CD4-positive, alpha-beta T cell treated with Interleukin-4 for 4 hours (primary cell): ENCODE results near the gene DOCK3.

ENCODE experiments used
- DNase-seq: peaks from one replicate; pipeline ENCODE4 v3.0.0-alpha.2; 2020

The DOCK3 gene, protein sequence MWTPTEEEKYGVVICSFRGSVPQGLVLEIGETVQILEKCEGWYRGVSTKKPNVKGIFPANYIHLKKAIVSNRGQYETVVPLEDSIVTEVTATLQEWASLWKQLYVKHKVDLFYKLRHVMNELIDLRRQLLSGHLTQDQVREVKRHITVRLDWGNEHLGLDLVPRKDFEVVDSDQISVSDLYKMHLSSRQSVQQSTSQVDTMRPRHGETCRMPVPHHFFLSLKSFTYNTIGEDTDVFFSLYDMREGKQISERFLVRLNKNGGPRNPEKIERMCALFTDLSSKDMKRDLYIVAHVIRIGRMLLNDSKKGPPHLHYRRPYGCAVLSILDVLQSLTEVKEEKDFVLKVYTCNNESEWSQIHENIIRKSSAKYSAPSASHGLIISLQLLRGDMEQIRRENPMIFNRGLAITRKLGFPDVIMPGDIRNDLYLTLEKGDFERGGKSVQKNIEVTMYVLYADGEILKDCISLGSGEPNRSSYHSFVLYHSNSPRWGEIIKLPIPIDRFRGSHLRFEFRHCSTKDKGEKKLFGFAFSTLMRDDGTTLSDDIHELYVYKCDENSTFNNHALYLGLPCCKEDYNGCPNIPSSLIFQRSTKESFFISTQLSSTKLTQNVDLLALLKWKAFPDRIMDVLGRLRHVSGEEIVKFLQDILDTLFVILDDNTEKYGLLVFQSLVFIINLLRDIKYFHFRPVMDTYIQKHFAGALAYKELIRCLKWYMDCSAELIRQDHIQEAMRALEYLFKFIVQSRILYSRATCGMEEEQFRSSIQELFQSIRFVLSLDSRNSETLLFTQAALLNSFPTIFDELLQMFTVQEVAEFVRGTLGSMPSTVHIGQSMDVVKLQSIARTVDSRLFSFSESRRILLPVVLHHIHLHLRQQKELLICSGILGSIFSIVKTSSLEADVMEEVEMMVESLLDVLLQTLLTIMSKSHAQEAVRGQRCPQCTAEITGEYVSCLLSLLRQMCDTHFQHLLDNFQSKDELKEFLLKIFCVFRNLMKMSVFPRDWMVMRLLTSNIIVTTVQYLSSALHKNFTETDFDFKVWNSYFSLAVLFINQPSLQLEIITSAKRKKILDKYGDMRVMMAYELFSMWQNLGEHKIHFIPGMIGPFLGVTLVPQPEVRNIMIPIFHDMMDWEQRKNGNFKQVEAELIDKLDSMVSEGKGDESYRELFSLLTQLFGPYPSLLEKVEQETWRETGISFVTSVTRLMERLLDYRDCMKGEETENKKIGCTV (N-terminal part only)

DNA sequence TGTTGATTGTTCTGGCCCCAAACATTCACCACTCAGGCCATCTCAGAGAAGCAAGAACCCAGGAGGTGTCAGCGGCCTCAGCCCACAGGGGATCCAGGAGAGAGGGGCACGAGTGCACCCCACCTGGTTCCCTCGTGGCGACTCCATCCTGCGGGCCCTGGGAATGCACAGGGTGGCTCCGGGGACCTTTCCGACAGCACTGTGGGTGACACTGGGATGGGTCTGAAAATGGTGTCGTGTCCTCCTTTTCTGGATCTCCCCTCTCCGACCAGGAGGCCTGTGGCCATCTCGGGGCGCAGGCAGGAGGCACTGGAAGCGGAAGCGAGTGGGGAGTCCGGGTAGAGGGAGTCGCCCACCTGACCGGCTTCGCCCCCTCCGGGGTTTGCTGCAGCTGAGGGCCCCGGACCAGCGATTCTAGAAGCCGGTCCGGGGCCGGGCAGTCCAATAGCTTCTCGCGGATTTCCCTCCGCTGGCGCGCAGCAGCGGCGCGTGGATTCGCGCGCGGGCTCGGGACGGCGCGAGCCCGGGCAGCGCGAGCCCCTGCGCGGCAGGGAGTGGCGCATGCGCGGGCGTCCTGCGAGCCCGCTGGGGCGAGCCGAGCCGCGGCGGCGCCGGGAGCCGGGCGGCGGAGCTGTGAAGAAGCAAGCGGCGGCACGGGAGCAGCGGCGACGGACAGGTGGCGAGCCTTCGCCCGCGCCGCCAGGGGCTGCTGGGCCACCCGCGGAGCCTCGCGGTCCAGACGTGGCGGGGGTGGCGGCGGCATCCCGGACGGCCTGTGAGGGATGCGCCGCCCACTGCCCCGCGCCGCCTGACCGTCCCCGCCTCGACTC, at the start of gene DOCK3:
TSS of gene DOCK3 (plus strand) at position 579 of the 830 bp plus-strand sequence. CDS start 337 bp downstream, outside the sequence.
- DNase-seq: peak; percentile 34

DNA sequence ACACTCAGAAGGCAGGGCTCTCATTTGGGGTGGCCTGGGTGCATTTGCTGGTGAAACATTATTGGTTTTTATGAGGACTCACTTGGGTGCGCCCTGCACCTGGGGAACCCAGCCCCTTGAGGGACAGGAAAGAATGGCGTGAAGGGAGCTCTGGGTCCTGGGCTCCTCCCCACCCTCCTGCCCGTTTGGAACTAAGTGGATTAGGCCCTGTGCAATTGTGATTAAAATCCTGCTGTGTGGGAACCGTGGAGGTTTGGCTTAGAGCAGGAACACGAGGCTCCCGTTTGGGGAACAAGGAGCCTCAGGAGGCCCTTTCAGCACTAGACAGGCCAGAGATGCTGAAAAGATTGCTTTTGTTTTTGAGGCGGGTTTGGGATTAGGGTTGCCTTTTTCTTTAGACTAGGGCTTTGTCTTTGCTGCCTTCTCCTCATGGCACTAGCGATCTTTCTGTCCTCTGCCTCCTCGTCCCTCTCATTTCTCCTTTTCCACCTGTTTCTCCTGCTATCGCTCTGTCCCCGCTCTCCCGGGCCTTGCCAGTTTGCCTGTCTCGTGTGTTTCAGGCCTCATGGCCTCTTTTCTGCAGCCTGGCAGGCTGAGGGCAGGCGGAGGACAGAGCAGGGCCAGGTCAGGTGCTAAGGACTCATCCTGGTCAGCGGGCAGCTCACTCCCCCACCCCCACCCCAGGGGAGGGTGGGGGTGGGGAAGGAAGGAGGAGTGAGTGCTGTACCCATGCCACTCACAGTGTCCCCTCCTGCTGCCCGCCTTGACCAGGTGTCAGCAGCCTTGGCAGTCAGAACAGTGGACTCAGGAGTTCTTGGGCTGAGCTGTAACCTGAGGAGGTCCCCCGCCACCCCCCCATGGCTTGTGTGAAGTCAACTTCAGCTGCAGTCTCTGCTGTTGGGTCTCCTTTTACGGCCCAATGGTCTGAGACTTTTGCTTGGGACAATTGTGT, 49.2 kb upstream of the DOCK3 start:
- DNase-seq: no peak

DNA sequence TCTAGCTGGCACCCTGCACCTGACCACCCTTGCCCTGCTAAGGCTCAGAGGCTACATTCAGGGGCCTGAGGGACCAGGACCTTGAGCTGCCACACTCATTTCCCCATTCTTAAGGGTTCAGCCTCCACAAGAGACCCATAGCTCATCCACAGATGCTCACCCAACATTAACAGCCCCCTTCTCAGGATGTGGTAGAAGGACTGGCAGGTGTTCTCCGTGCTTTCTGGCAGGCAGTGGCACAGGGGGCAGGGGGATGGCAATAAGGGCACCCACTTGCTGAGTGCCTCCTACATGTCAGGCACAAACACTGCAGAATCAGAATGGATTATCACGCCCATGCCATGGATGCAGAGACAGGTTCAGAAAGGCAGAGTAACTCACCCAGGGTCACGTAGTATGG, 48.3 kb upstream of the DOCK3 start:
- no peak for DNase-seq

DNA sequence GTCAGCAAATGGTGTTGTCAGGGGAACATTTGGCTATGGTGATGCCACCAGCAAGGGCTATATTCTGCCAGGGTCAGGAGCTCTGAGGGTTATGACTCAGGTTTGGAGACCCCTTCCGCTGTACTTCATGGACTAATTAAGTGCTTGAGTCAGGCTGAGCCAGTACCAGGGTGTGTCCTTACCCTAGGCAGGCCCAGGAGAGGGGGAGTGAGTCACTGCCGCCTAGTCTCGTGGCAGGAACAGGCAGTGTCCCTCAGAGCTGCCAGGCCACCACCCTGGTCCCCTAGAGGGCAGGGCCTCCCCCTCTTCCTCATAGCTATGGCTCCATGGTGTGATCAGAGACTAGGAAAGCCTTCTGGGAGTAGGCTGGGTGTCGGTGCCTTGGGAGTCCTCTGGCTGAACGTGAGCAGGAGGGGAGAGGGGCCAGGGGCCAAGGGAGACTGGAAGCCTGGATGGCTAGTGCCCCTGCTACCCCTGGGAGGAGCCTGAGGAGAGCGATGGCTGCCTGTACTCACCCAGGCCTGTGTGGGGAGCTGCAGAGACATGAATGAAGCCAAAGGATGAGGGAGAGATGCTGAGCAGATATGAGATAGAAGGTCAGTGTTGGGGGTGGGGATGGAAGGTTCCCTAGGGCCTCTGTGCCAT, 47.2 kb upstream of the DOCK3 start:
- DNase-seq: no peak

DNA sequence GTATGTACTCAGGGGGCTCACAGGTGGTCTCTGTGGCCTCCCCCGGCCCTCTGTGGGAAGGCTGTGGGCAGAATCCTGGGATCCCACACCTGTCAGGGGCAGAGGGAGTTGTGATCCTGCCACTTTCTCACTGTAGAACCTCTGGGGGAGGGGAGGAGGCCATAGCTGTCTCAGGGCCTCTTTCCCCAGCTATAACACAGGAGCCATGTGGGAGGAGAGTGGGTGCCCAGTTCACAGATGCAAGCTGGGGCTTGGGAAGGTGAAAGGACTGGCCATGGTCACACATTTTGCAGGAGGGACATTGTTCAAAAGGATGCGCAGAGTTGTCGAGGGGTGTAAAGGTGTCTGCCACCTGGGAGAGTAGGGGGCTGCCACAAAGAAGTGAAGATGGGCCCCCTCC, 46.1 kb upstream of the DOCK3 start:
- no peak for DNase-seq

GRCh38 chr3:50630394-50630793, 44.3 kb upstream of the DOCK3 start:
- no peak for DNase-seq

DNA sequence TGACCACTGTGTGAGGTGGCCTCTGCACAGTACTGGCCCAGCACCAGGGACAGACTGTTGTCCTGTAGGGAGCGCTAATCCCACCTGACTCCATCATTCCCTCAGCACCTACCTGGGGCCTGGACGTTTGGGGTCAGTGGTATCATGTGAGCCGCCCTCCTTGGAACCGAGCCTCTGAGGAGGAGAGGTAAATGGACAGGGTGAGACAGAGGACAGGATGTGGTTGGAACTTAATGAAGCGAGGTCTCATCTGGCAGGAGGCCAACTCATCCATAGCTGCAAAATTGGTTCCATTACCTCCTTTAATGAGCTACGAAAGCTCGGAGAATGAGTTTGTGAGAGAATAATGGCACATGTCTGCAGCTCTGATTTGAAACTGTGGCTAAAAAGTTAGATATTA, 43.9 kb upstream of the DOCK3 start:
- DNase-seq: no peak

- DNase-seq: no peak
Measured at GRCh38 chr3:50632450-50632849, 42.3 kb upstream of the DOCK3 start.

DNA sequence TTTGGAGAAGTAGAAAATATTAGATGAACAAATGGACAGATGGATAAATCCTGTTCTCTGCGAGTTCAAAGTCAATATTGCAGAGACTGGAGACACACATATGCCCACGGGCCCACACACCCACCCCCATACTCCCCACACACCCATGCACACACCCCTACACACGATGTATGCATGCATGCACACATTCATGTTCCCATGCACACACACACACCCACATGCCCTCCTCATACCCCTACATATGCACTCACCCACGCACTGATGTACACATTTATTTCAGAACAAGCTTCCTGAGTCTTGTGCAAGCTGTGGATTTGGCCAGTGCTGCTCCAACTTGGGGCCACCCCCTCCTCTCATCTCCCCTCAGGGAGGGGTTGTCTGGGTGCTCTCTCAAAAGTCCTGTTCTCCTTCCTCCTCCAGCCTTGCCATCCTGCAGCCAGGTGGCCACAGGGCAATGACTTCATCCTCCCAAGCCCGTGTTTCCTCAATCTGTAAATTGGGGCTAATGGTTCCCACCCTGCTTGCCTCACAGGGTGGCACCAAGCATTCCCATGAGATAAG, 41.4 kb upstream of the DOCK3 start:
- DNase-seq: no peak

DNA sequence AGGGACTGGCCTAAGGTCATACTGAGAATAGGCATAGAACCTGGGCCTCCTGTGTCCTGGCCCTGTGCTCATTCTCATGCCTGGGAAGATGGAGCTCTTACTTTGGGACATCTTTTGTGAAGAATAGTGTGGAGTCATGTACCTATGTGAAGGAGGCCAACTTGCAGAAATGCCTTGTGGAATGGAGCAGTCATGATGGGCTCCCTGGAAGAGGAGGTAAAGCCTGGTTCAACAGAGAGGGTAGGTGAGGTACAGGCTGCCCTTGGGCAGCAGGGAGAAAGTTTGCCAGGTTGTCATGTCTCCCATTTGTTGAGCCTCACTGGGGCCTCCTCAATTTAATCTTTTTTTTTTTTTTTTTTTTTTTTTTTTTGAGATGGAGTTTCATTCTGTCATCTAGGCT, 39.7 kb upstream of the DOCK3 start:
- no peak for DNase-seq

DNA sequence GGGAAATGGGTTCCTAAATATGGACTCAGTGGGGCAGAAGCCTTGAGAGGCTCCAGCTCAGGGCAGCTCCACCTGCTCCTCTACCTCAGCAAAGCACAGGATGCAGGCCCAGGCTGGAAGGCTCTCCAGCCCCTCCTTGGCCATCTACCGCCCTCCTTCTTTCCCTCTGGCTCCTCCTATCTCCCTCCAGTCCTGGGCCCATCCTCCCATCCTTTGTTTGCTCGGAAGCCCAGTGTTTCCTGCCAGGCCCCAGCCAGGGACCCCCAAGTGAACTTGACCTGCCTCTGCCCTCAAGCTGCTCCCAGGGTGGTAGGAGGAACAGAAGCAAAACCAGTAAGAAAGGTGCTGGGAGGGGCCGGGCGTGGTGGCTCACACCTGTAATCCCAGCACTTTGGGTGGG, 37.7 kb upstream of the DOCK3 start:
- no peak for DNase-seq

DNA sequence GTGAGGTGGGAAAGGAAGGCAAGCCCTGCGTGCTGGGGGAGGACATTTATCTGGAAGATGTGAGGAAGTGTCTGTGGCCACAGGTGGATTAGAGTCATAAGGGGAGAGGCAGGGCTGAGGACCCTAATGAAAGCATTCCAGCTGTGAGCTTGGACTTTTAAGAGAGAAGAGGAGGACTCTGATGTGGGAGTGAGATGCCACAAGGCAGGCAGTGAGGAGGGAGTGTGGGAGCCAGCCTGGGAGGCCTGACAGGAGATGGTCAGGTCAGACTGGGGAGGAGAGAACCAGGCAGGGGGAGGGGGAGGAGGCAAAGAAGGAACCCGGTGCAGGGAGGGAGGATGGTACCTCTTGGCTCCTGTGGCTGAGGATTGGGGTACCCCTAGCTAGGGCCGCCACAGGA, 36.8 kb upstream of the DOCK3 start:
- no peak for DNase-seq

DNA sequence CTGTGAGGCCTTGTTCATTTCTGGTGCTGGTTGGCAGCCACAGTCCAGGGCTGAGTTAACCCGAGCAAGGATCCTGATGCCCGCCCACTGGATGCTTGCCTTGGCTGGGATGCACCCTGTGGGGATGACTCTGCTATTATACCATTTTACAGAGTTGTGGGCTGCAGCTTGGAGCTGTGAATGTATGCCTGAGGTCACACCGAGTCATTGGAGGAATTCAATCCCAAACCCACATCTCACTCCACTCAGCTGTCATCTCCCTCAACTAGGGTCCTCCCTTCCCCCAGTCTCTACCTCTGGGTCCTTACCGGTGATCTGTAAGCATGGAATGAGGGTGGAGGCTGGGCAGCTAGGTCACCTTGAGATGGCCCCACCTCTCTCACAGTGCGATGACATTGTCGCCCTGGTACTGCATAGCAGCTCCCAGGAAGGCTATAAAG, 35.7 kb upstream of the DOCK3 start:
- DNase-seq: no peak

DNA sequence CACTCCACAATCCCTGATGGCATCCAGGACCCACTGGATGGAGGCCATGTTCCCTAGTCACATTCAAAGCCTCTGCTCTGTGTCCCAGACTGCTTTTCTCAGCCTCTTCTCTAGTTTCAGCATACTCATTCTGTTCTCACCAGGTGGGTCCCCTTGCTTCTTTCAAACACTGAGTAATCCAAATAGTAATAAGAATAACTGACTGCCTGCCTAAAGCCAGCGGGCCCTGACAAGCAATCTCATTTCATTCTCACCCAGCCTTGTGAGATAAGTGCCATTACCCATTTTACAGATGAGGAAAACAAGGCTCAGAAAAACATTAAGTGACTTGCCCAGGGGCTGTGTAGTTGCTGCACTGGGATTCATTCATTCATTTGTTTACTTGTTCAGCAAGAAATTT, 32.3 kb upstream of the DOCK3 start:
- DNase-seq: no peak

DNA sequence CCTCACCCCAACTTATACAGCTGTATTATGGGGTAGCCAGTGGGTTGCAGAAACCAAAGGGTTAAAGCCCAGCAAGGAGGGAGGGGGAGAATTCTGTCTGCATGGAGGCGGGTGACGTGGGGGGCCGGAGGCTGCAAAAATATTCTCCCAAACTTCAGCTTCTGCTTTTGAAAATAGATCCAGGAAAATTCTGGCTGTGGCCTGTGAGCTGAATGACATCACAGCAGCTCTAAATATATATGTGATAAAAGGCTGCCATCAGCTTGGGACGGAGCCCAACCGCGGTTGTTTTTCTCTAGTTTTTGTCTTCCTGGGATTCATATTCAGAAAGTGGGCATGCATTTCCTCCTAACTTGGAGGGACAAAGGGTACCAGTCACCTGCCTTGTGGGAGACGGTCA, 30.2 kb upstream of the DOCK3 start:
- no peak for DNase-seq

GRCh38 chr3:50645378-50645777, 29.3 kb upstream of the DOCK3 start:
- DNase-seq: no peak

DNA sequence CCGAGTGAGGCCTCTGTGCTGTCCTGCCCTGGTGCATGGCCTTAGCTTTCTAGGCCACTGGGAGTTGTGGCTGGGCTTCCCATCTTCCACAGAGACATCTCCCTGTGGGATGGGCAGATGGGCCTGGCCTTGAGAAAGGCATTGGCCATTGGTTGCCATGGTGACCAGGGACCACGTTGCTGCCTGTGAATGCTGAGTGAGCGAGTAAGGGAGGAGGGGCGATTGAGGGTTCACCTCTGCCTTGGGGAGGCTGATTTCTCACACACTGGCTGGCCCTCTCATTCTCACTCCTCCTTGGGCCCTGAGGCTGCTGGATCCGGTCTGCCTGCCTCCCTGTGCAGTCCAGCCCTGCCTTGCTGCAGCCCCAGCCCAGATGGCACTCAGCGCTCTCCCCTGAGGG, 26.4 kb upstream of the DOCK3 start:
- DNase-seq: no peak

- DNase-seq: no peak
Measured at GRCh38 chr3:50648944-50649343, 25.8 kb upstream of the DOCK3 start.

DNA sequence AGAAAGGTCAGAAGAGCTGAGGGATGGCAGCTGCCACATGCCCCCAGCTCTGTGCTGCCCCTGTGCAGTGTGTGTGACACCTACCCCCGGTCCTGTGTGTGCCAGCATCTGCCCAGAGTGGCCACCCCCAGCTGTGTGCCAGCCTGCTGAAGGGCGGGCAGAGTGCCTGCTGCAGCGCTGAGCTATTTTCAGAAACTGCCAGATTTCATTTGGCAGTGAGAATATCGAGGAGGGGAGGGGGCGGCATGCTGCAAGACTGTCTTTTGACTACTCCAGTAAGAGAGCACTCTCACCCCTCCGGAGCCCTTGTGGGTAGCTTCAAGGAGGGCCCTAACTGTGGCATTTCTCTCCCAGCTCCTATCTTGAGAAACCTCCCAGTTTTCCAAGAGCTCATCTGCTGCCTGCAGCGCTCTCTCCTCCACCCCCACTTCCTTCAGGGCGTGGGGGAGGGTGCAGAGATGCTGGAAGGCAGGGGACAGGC, 25.2 kb upstream of the DOCK3 start:
- no peak for DNase-seq

- no peak for DNase-seq
Measured at GRCh38 chr3:50650018-50650417, 24.7 kb upstream of the DOCK3 start.
